ENCODE results near the gene ST3GAL6. TPM values are rescaled to one million over a fixed set of nuclear protein-coding genes. Genes with fewer than 3 reads are reported as not detected.

ST3GAL6 gene
- total RNA-seq, 2 donors from 2014 or later, result 22.2 to 36.3 TPM

DNA sequence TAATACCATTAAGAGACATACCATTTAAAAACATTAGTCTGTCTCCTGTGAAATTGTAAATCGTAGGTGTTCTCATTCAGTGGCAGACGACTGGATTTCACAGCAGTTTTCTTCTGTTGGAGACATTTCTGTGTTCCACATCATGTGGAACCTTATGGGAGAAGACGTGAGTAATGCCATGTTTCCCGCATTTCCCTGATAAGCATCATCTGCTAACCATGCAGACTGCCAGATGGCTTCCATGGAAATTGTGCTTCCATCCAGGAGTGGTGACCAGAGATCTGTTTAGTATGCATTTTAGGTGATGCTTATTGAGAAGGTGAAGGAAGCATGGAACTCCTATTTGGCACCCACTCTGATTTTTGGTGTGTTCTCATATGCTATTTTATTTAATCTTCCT lies 28.4 kb upstream of the ST3GAL6 start:
- DNase-seq (no peak), ATAC-seq (no peak)
- intact Hi-C loops (cut with DNase I), result loop anchor here in 1 of 2 donors (10.0 kb wide), 1 partner anchor 50 kb away; no protein-coding TSS in a partner anchor

DNA sequence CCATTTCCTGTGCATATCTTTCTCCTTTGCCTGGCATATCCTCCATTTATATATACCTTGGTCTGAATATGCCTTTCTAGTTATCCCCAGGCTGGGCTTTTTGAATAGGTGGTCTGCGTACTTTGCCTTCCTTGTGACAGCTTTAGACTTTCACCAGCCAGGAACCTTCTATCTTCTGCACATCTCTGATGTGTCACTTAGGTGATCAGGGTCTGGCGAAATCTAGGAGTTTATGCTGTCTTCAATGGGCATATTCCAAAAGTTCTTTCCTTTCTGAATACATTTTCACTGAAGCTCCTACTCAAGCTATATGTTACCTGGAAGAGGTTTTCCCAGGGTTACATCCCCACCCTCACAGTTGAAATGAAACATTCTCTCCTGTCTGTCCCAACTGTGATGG lies 27.8 kb upstream of the ST3GAL6 start:
- DNase-seq (no peak), ATAC-seq (no peak)
- intact Hi-C loops (cut with DNase I), result loop anchor here in 1 of 2 donors (10.0 kb wide), 1 partner anchor 50 kb away; no protein-coding TSS in a partner anchor

DNA sequence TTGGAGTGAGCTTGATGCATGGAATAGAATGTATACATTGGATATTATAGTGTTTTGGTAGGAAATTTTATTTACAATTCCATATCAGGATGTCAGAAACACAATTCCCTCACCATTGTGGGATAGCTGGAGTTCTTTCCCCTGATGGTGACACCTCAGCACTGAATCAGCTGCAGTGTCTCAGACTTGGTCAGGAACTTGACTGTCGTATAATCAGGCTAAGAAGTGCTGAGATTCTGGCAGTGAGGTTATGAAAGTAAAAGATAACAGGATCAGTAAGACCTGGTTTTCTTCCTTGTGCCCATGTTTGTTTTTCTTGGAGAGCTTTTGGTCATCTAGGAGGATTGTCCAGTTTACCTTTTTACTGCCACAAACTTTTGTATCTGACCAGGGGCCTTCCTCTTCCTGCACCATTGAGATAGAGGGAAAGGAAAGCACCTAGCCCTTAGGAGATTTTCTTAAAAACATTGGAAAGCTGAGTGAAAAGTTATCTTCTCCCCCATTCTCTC lies 27.3 kb upstream of the ST3GAL6 start:
- ATAC-seq (no peak), DNase-seq (no peak)
- intact Hi-C loops (cut with DNase I), result loop anchor here in 1 of 2 donors (10.0 kb wide), 1 partner anchor 49 kb away; no protein-coding TSS in a partner anchor

DNA sequence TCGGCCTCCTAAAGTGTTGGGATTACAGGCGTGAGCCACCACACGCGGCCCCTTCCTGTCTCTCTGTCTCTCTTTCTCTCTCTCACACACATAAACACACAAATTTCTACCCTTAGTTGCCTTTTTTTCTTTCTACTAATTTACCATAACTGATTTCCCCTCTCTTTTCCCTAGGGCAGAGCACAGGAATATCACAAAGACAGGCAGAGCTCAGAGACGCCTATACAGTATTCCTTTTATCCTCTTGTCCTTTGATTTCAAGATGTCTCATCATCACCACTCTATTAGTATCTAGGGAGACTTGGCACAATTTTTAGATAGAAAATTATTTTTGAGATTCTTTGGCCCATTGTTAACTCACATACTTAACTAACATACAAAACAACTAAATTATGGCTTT lies 25.8 kb upstream of the ST3GAL6 start:
- no peak for ATAC-seq
- no peak for DNase-seq
- intact Hi-C loops (cut with DNase I), result loop anchor here in 1 of 2 donors (10.0 kb wide), 1 partner anchor 48 kb away; no protein-coding TSS in a partner anchor

DNA sequence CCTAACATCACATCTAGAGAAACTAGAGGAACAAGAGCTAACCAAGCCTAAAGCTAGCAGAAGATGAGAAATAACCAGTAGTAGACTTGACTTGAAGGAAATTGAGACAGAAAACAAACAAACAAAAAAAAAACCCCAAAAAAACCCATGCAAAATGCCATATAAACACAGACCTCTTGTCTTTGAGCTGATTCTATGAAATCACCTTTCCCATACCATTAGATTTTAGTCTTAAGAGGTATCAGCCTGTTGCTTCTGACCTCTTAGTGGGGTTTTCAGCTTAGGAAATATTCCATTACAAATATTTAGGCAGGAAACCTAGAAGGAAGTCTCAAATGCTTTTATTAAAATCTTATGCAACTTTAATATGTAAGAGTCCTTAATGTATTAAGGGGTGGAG lies 23.9 kb upstream of the ST3GAL6 start:
- intact Hi-C loops (cut with DNase I), result loop anchor here in 1 of 2 donors (10.0 kb wide), 1 partner anchor 46 kb away; no protein-coding TSS in a partner anchor
- no peak for DNase-seq
- no peak for ATAC-seq

DNA sequence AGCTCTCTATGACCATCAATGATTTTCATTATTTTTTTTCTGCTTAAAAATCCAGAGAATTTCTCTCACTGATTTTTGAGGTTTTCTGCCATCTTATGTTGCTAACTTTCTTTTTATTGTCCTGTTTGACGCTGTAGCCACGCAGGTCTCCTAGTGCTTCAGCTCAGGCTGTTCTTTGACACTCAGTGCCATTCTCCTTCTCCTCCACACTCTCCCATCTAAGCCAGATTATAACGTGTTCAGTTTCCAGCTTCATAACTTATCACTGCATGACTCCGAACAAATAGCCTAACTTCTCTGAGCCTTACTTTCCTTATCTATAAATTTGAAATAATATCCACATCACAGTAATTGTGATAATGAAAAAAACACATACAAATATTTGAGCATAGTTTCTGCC lies 22.8 kb upstream of the ST3GAL6 start:
- peak; percentile 42 to 64 for ATAC-seq
- DNase-seq, result no peak
- intact Hi-C loops (cut with DNase I), result no loop called here

DNA sequence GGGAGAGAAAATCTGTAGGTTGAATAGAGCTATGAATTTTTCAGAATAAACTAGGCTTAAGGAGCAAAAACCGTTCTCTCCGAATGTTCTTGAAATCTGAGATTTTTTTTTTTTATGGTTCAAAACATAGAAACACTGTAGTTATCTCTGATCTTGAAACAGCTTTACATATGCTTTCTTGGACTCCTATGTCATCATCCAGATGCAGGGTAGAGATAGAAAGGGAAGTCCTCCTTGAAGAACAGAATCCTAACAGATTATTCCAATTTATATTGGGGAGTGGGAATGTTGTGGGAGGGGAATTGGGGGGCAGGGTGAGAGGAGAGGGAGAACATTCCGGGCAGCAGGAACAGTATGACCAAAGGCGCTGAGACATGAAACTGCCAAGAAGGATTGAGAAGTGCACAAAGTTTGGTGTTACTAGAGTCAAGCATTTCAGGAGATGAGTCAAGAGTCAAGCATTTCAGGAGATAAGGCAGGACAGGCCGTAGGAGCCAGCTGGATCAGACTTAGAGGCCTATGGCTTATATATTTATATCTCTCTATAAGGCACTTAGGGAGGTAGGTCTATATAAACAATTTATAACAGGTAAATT lies 21.9 kb upstream of the ST3GAL6 start:
- ATAC-seq (peak; percentile 61 to 86), DNase-seq (no peak)
- intact Hi-C loops (cut with DNase I), result no loop called here

DNA sequence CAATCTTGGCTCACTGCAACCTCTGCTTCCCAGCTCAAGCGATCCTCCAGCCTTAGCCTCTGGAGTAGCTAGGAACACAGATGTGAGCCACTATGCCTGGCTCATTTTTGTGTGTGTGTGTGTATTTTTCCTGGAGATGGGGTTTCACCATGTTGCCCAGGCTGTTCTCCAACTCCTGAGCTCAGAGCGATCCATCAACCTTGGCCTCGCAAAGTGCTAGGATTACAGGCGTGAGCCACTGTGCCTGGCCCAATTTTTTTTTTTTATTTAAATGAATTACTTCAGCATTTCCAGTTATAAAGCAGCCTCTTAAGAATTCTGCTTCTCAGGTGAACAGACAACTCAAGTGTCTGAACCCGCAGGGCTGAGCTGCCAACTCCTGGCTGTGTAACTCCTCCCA lies 20.1 kb upstream of the ST3GAL6 start:
- ATAC-seq, result no peak

DNA sequence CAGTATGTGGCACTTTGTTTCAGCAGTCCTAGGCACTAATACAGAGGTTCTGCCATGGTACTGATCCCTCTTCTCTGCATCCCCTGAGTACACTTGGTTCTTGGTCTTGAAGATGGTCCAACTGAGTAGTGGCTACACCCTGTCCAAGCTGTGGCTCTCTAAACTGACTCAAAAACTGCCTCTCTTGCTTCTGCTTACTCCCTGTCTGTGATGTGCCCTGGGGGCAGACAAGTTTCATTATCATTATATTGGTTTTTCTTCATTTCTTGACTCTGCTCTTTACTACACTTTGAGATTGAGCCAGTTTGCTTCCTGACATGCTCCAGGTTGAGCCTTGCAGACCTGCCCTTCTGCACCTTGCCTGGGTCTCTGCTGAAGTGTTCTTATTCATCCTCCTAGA lies 18.9 kb upstream of the ST3GAL6 start:
- ATAC-seq (peak in 1 of 2 donors; percentile 15), DNase-seq (no peak)
- intact Hi-C loops (cut with DNase I), result no loop called here

More for the DNA sequence above, 20.1 kb upstream of the ST3GAL6 start:
- intact Hi-C loops (cut with DNase I), result no loop called here
- no peak for DNase-seq

DNA sequence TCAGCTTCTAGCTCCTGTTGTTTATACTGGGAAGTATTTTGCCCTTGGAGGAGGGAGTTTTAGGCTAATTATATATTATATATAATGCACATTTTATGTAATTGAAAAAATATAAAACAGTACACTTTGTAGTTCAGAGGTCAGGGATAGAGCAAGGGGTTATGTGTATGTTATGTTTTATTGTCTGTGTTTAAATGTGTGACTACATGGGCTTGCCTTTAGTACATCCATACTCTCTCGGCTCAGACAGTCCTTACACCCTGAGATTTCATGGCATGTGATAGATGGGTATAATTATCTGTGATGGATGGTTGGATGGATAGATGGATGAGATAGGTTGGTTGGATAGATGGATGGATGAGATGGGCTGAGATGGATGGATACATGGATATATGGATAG lies 17.4 kb upstream of the ST3GAL6 start:
- no peak for ATAC-seq
- no peak for DNase-seq
- intact Hi-C loops (cut with DNase I), result no loop called here

DNA sequence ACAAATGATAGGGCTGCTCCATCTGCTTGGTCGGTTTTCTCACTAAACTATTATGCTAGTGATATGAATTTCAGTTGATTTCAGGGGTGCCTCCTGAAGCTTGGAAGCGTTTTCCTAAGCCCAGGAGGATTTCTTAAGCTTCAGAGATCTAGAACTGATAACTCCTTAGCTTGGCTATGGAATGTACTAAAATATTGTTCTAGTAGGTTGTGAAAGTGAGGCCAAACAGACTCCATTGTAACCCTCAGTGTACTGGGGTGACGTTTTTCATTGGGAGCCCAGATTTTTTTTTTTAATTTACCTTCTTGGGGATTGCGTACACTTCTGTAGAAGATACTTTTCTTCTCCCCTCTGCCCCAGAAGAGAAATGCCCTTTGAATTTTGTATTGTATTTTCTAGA lies 17.0 kb upstream of the ST3GAL6 start:
- intact Hi-C loops (cut with DNase I), result no loop called here
- no peak for DNase-seq
- no peak for ATAC-seq

DNA sequence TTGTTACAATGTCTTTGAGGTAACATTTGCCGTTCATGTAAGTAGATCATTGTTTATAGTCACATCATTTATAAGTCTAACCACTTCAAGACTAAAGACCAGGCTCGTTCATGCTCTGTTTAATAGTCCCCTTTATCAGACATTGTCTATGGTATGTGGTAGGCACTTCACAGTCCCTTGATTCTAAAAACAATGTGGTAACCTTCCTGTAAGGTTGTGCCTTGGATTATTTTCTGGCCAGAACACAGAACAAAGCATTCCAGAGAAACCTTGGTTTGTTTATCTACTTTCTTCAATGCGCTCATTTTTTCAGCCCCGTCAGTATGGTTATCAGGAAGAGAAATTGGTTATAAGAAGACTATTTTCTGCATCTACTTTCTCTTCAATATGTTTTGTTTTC lies 16.3 kb upstream of the ST3GAL6 start:
- DNase-seq, result no peak
- ATAC-seq, result no peak
- intact Hi-C loops (cut with DNase I), result no loop called here

DNA sequence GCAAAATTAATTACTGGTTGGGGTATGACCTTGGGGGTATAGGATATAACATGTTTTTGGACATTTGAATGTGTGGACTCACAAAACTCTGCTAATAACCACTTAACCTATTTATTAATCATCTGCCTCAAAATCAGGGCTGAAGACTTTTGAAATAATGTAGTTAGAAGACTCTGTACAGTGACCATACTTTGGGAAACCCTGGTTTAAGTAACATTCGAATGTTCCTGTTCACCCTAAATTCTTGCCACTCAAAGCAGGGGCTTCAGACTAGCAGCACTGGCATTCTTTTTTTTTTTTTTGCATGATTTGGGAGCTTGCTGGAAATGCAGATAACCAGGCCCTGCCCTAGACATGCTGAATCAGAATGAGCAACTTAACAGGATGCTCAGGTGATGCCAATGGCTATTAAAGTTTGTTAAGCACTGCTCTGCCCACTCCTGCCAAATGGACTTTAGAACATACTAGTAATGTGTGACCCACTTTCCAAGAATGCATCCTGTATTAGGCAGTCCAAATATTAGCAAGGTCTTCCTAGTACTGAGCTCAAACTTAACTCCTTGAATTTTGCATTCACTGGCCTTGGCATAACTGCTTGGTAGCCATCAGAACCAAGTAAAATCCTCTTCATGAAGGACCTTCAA lies 12.7 kb upstream of the ST3GAL6 start:
- ATAC-seq (peak; percentile 59 to 76), DNase-seq (no peak)
- intact Hi-C loops (cut with DNase I), result no loop called here

DNA sequence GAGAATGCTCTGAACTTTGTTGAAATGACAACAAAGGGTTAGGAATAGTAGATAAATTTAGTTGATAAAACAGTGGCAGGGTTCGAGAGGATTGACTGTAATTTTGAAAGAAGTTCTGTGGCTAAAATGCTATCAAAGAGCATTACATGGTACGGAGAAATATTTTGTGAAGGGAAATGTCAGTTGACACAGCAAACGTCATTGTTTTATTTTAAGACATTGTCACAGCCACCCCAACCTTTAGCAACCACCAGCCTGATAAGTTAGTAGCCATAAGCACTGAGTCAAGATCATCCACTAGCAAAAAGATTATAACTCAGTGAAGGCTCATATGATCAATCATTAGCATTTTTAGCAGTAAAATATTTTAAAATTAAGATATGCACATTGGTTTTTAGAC lies 8.7 kb upstream of the ST3GAL6 start:
- no peak for DNase-seq
- peak; percentile 75 to 78 for ATAC-seq
- intact Hi-C loops (cut with DNase I), result no loop called here

DNA sequence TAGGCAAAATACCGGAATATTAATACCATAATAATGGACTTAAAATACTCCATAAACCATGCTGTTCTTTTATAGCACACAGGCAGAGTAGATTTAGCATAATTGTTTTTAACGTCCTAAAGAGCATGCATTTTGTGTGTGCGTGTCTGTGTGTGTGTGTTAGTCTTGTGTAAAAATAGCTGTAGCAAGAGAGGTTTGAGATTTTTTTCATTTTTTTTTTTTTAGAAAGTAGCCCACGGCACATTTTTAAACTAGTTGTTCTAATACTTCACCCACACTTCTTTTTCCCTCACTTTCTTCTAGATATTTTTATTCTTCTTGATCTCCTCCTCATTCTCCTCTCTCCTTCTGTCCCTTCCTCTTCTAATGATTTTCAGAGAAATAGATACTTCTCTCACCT lies 7.5 kb upstream of the ST3GAL6 start:
- ATAC-seq, result no peak
- intact Hi-C loops (cut with DNase I), result no loop called here
- no peak for DNase-seq

DNA sequence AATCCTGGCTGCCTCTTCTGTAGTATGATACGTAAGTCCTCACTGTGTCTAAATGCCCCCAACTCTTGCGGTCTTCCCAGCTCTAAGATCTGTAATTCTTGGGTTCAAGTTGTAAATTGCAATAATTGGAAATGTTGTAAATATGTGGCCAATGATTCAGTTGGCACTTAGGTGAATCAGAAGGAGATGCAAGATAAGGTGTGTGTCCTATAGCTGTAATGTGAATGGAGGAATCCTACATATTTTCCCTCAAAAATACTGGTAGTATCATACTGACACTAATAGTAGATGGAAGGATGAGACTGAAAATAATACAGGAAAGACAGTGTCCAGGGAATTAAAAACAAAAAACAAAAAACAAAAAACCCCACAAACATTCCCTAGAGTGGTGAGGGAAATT lies 3.5 kb upstream of the ST3GAL6 start:
- DNase-seq (no peak), ATAC-seq (no peak)
- intact Hi-C loops (cut with DNase I), result no loop called here

DNA sequence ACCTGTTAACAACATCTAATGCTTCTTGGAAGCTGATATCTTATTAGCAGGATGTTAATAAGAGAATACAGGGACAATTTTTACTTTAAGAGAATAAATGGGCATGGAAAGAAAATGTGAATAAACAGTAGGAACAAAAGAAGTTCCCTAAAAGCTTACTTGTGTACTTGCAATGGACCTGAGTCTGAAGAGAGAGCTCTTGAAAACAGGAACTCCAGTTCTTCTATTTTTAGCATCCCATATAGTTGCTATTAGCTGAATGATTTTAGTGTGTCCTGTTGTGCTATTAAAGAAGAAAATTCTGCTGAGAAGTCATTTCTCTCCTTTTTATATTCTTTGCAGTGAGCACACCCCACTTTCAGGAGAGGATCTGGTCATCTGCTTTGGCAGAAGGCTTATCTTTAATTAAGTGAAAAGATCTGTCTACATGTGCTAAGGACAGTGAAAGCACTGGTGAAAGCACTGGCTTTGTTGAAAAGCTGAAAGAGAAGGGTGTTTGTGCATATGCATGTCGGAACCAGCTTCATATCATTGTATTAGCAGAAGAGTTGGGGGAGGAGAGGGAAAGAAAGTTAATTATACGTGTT lies 1.4 kb upstream of the ST3GAL6 start:
- intact Hi-C loops (cut with DNase I), result no loop called here
- ATAC-seq (peak in 1 of 2 donors; percentile 40), DNase-seq (no peak)

DNA sequence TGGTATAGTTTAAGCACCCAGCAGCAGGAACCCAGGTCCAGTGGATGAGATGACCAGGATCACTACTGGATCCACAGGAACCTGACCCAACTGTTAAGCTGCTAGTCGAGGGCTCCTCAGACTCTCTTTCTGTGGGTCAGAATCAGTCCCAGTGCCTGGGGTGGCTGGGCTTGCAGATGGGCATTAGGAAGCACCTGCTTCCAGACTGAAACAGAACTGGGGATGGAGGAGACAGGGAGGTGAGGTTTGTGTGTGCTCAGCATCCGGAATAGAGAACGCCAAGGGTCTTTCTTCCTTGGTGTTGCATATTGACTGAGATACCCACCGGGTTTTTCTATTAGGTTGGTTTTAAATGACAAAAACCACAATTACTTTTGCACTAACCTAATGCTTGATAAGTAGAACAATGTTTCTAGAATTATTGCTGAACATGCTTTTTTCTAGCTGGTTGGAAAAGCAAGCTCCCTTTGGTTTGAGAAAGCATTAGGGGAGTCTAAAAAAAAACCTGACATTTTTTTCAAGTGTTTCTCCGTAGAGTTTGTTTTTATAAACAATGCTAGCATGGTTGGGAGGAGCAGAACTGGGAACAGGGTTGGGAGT lies 779 bp downstream of the ST3GAL6 start:
- DNase-seq (no peak), ATAC-seq (peak in 1 of 2 donors; percentile 11)
- intact Hi-C loops (cut with DNase I), result no loop called here

DNA sequence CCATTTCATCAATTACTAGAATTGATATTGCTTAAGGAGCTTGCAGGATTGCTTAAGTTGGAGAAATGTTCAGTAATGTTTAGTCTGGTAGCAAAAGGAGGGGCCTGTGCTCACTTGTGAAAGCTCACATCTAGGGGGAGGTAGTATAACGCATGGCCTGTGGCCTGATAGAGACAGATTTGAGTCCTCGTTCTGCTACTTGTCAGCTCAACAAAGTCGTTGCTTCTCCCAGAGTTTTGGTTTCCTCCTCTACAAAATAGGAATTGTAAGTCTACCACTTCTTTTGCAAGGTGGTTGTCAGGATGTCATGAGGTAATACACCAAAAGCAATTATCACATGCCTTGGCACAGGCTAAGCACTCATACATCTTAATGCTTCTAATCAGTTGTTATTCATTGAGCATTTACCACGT lies 1.3 kb downstream of the ST3GAL6 start:
- intact Hi-C loops (cut with DNase I), result no loop called here
- no peak for DNase-seq
- peak; percentile 14 to 38 for ATAC-seq

DNA sequence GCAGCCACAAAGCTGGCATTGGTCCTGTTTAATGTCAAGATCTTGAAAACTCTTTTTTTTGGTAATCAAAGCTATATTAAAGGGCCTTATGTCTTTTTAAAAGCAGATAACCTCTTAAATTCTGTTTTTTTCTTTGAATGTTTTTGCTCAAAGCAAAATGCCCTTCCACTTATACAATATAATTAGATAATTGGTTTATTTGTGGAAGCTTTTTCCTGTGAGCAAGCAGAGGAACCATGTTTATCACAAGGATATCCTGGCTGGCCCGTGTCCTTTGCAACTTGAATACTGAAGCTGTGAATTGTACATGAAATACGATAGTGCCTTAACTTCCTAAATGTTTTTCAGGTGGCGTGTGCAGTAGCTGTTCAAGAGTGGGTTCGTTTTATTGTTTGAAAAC lies 2.6 kb downstream of the ST3GAL6 start:
- peak; percentile 53 for DNase-seq
- intact Hi-C loops (cut with DNase I), result no loop called here
- ATAC-seq, result peak; percentile 24 to 34

Measured in left cardiac atrium (tissue), 4 donors.